Stimulated activated CD8-positive, alpha-beta memory T cell treated with anti-CD3 and anti-CD28 coated beads, Interleukin-15, amount 100 ng/mL, for 4 hours (primary cell): Measurements from ENCODE around the gene KIF4B.
"Not testable (repeated sequence)": the region's sequence is repeated elsewhere in the genome, so short reads cannot be mapped to it uniquely, and the experiment has no call there.

Experiments used
- DNase-seq, 2 donors: peaks; one replicate each; pipeline ENCODE4 v3.0.0-alpha.2; 2020; ENCODE audit warnings: low read depth in 2 of 2

KIF4B gene, protein sequence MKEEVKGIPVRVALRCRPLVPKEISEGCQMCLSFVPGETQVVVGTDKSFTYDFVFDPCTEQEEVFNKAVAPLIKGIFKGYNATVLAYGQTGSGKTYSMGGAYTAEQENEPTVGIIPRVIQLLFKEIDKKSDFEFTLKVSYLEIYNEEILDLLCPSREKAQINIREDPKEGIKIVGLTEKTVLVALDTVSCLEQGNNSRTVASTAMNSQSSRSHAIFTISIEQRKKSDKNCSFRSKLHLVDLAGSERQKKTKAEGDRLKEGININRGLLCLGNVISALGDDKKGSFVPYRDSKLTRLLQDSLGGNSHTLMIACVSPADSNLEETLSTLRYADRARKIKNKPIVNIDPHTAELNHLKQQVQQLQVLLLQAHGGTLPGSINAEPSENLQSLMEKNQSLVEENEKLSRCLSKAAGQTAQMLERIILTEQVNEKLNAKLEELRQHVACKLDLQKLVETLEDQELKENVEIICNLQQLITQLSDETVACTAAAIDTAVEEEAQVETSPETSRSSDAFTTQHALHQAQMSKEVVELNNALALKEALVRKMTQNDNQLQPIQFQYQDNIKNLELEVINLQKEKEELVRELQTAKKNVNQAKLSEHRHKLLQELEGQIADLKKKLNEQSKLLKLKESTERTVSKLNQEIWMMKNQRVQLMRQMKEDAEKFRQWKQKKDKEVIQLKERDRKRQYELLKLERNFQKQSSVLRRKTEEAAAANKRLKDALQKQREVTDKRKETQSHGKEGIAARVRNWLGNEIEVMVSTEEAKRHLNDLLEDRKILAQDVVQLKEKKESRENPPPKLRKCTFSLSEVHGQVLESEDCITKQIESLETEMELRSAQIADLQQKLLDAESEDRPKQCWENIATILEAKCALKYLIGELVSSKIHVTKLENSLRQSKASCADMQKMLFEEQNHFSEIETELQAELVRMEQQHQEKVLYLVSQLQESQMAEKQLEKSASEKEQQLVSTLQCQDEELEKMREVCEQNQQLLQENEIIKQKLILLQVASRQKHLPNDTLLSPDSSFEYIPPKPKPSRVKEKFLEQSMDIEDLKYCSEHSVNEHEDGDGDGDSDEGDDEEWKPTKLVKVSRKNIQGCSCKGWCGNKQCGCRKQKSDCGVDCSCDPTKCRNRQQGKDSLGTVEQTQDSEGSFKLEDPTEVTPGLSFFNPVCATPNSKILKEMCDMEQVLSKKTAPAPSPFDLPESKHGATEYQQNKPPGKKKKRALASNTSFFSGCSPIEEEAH

DNA sequence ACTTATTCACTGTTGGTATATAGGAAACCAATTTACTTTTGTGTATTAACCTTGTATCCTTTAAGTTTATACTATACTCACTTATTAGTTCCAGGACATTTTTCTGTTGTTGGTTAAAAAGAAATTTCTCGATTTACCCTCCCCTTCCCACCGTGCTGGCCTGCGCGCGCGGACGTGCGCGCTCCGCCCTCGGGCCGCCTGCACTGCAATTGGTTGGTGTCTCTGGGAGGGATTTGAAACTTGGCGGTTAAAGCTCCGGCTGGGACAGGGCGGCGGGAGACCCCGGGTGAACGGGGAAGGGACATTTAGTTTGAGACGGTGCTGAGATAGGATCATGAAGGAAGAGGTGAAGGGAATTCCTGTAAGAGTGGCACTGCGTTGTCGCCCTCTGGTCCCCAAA lies at the start of gene KIF4B:
TSS of gene KIF4B (plus strand) at position 230 of the 400 bp plus-strand sequence. CDS start at position 335, 105 bp downstream.
- no peak for DNase-seq

DNA sequence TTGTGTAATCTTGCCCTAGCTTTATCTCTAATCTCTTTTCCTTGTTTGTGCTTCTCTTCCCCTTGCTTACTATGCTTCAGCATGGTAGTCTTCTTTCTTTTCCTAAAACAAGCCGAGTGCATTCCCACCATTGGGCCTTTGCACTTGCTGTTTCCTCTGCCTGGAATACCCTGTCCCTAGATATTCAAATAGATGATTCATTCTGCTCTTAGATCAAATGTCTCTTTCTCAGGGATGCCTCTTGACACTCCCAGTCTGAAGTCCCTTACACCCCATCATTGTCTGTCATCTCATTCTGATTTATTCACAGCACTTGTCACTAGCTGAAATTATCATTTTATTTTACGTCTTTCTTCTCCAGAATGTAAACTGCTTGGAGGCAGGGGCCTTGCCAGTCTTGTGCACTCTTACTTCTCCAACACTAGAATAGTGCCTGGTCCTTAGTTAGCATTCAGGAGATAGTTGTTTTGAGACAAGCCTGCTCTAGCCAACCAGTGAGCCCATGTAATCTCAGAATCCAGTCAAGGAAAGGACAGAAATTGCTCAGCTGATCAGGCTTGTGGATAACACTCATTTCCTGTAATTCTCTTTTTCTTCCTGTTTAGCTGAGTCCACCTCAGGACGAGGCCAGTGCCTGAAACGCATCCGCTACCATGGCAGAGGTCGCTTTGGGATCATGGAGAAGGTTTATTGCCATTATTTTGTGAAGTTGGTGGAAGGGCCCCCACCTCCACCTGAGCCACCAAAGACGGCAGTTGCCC lies 47.3 kb upstream of the KIF4B start:
- no peak for DNase-seq

DNA sequence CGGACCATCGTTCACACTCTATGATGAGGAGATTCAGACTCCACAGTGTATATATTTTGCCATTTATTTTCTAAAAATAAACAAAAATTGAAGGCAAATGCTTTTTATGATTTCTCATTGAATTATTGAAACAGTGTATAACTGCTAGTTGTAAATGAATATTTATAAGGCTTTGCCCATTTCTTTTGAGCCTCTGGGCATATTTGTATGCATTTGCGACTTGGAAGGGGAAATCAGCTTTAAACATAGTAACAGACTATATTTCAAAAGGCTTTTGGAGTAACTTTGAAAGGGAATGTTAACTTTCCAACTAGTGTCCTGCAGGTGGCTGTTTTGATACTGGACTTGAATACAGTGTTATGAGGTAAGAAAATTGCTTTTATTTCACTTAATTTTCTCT lies 46.7 kb upstream of the KIF4B start:
- DNase-seq: no peak

DNA sequence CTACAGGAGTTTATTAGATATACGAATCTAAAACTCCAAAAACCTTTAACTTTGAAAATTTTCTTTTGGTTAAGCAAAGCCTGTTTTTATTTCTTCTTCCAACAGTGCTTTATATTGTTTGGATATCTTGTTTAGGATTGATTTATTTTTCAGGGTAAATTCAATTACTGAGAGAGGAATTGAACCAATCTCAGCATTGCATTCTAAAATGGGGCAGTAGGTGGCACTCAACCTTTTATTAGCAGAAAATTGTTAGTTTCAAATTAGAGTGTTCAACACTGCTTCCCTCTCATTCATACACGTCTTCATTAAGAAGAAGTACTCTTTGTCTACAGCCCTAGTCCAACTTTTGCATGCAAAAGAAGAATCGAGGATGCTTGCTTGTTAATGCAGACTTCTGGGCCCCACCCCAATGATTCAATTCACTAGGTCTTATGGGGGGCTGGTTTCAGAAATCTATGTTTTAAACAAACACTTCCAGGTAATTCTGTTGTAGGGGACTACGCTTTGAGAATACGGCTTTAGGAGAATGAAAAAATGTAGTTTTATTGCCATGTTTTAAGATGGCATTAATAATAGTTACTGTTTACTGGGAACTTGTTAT lies 46.0 kb upstream of the KIF4B start:
- DNase-seq: no peak

DNA sequence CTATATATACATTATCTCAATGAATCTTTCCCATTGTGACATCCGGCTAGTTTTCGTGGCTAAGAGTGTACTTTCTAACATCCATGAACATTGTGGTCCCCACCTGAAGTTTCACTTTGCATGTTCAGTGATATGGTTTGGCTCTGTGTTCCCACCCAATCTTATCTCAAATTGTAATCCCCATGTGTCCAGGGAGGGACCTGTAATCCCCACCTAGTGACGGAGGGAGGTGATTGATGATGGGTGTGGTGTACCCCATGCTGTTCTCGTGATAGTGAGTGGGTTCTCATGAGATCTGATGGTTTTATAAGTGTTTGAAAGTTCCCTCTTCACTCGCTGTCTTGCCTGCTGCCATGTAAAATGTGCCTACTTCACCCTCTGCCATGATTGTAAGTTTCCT lies 44.6 kb upstream of the KIF4B start:
- no peak for DNase-seq

DNA sequence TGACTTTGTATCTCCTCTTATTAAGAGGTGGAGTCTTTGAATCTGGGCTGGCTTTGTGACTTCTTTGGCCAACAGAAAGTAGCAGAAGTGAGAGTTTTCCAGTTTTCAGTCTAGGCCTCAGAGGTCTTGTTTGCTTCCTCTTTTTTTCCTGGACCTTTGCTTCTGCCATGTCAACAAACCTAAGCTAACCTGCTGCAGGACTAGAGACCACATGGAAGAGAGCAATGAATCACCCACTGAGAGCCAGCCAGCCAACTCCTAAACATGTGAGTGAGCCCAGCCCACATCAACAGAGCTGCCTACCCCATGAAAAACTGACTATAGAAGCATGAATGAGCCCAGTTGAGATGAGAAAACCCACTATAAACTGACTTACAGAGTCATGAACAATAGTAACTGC lies 42.8 kb upstream of the KIF4B start:
- no peak for DNase-seq

DNA sequence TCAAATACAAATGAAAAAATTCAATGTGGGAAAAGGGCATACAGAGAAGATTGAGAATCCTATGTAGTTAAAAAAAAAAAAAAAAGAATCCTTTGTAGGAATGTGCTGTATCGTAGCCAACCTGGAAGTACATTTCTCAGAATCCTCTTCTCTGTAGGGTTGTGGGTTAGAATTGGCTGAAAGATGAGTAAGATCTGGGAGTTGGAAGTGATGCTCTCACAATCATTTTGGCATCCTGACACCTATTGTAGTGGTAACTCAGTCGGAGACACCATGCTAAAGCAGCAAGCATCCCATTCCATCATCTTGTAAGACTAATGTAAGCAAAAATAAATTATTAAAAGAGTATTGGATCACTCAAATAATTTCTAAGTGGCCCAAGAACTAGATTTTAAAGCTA lies 42.1 kb upstream of the KIF4B start:
- DNase-seq: no peak

DNA sequence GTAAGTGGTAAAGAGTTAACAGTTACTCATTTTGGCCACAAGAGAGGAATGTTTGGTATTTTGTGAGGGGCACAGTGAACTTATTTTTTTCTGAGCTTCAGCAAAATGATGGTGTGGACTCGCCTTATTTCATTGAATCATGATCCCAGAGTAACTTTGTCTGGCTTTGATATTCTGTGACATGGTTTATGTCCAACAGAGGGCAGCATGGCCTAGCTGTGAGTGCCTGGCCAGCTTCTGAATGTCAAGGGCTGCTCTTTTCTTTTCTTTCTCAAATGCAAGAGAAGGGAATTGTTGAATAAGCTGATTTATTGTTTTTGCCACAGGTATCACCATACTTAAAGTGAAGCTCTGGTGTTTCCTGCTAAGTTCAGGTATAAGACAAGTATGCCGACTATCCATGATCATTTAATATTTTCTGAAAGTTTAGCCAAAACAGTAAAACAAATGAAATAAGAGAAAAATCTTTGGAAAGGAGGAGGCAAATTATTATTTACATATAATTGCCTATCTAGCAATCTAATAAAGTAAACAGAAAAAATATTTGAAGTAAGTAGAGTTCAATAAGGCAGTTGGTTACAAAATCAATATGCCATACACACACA lies 41.0 kb upstream of the KIF4B start:
- DNase-seq: no peak

DNA sequence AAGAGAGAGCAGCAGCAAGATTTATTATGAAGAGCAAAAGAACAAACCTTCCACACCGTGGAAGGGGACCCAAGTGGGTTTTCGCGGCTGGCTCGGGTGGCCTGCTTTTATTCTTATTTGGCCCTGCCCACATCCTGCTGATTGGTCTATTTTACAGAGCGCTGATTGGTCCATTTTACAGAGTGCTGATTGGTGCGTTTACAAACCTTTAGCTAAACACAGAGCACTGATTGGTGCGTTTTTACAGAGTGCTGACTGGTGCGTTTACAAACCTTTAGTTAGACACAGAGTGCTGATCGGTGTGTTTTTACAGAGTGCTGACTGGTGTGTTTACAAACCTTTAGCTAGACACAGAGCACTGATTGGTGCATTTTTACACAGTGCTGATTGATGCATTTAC lies 37.5 kb upstream of the KIF4B start:
- not testable (repeated sequence) for DNase-seq

DNA sequence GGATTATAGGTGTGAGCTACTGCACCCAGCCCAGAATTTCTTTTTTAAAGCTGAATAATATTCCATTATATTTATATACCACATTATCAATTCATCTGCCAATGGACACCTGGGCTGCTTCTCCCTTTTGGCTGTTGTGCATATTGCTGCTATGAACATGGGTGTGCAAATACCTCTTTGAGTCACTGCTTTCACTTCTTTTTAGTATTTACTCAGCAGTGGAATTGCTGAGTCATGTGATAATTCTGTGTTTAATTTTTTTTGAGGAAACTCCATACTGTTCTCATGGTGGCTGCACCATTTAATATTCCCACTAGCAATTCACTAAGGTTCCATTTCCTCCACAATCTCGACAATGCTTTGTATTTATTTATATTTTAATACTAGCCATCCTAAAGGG lies 36.1 kb upstream of the KIF4B start:
- no peak for DNase-seq

DNA sequence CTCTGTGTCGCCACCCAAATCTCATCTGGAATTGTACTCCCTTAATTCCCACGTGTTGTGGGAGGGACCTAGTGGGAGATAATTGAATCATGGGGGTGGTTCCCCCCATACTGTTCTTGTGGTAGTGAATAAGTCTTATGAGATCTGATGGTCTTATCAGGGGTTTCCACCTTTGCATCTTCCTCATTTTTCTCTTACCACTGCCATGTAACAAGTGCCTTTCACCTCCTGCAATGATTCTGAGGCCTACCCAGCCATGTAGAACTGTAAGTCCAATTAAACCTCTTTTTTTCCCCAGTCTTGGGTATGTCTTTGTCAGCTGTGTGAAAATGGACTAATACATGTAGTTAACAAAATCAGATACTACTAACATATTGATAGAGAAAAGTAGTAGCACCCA lies 35.3 kb upstream of the KIF4B start:
- DNase-seq: not testable (repeated sequence)

DNA sequence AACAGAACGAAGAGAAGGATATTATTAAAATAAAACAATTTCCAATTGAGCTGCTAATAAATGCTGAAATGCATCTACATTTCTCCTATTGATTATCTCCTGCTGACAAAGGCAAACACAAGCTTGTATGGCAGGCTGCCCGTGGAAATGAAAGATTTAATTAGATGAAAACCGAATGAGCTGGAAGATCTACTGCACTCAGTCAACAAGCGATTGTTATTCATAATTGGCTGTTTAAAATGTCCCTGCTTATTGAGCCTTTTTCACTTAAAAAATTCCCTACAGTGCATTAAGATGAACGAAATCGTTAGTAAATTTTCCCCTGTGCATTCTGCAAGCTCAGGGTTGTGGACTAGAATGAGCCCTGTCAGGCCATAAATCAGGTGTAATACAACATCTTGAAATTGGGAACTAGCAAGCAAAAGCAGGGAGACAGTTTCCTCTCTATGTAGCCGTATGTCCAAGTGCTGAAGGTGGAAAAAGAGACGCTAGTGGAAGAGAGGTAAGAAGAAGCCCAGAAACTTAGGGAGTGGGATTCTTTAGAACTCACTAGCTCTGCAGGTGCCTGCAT lies 28.5 kb upstream of the KIF4B start:
- no peak for DNase-seq

DNA sequence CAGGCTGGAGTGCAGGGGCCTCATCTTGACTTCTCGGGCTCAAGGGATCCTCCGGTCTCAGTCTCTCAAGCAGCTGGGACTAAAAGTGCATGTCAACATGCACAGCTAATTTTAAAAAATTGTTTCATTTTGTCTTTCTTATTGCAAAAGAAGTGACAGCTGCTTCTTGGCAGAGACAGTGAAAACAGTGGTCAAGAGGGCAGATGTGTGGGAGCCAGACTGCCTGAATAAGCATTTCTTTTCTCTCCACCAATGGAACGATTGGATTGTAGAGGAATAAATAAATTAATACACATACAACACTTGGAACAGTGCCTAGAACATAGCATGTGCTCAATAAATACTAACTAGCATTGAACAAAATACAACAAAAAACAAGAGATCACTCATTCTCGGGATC lies 27.4 kb upstream of the KIF4B start:
- DNase-seq: no peak

DNA sequence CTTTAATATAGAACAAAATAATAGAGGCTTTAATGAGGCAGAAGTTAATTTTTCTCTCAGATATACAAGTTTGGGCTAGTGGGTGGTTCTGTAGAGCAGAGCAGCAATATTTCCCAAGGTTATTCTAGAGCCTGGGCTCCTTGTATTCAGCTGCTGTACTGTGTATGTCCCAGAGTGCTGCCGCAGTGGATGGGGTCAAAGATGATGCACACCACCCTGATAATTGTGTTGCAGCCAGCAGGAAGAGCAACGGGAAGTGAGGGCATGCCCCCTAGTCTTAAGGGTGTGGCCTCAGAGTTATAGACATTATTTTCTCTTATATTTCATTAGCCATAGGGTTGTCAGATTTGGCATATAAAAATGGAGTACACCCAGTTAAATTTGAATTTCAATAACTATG lies 23.9 kb upstream of the KIF4B start:
- DNase-seq: no peak

DNA sequence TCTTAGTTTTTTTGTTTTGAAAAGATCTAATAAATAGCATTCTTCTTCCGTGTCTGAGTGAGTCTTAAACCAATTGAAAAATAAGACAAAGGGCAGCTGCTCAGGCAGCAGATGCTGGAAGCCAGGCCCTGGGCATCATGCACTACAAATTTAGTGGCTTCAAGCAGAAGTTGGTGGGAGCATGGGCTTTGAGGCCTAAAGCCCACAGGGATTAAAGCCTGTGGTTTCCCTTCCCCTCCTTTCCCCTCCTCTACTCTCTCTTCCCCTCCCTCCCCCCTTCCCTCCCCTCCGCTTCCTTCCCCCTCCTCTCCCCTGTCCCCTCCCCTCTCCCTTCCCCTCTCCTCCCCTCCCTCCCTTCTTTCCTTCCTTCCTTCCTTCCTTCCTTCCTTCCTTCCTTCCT lies 20.1 kb upstream of the KIF4B start:
- no peak for DNase-seq

DNA sequence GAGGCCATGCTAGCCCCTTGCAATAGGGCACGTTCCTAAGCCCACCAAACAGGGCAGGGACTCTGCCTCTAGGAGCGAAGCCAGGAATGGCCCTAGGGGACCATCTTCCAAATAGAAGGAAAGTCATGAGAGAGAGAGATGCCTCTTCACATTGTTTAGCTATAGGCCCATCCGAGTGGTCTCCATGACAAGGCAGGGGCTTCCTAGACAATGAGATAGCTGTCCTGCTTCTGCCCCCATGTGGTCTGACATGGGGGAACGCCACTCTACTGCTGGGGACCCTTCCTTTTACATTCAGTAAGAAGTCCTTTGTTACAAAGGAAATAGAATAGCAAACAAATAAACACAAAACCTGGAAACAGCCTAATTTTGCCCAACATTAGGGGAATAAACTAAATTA lies 17.9 kb upstream of the KIF4B start:
- no peak for DNase-seq

DNA sequence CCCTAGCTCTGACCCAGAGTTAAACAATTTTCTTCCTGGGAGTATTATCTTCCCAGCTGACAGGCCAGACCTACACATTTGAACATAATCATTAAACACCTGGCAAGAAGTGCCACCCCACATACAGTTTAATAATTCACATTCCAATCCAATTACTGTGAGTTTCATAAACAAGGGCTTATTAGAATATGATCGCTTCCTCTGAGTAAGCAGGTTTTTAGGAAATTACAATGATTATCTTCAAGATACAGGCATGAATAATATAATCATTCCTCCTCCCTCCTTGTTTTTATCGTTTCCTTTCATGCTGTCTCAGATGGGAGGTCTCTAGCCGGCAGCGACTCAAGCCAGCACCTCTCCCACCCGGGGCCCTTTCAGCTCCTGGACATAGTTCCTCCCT lies 15.8 kb upstream of the KIF4B start:
- DNase-seq: no peak

DNA sequence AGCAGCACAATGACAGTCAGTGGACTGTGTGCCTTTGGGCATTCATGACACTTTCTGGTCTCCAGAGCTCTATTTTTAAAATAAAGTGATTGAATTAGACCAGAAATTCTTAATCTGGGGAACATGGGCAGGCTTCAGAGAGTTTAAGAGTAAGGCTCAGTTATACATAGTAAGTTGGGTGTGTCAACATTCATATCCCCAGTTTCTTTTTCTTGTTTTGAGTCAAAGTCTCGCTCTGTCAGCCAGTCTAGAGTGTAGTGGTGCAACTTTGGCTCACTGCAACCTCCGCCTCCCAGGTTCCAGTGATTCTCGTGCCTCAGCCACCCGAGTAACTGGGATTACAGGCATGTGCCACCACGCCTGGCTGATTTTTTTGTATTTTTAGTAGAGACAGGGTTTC lies 13.7 kb upstream of the KIF4B start:
- no peak for DNase-seq

DNA sequence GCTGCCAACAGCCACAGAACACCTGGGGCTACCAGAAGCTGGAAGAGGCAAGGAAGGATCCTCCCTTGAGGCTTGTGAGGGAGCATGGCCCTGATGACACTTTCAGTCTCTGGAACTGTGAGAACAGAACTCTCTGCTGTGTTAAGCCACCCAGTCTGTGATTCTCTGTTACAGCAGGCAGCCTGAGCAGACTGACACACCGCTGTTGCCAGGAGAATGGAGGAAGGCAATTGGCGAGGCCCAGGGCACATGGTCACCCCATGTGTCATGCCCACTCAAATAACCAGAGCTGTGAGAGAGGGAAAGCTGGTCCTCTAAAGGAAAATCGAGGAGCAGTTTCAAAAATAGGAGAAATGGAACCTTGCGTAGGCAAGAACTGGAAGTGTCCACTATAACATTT lies 12.0 kb upstream of the KIF4B start:
- no peak for DNase-seq

DNA sequence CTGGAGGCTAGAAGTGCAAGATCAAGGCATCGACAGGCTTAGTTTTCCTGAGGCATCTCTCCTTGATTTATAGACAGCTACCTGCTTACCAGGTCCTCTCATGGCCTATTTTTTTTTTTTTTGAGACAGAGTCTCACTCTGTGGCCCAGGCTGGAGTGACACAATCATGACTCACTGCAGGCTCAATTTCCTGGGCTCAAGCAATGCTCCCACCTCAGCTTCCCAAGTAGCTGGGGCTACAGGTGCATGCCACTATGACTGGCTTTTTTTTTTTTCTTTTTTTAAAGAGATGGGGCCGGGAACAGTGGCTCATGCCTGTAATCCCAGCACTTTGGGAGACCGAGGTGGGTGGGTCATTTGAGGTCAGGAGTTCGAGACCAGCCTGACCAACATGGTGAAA lies 10.8 kb upstream of the KIF4B start:
- DNase-seq: not testable (repeated sequence)
